HG03139 (cell line): ENCODE data around the gene B4GALT4.
"Not testable (repeated sequence)": the region's sequence is repeated elsewhere in the genome, so short reads cannot be mapped to it uniquely, and the experiment has no call there.

ENCODE experiments used
- ATAC-seq: cut with Tn5 transposase; IDR thresholded peaks from one replicate; pipeline ENCODE4 v1.9.1; 2021; ENCODE audit not compliant: unreplicated experiment

Gene B4GALT4, protein sequence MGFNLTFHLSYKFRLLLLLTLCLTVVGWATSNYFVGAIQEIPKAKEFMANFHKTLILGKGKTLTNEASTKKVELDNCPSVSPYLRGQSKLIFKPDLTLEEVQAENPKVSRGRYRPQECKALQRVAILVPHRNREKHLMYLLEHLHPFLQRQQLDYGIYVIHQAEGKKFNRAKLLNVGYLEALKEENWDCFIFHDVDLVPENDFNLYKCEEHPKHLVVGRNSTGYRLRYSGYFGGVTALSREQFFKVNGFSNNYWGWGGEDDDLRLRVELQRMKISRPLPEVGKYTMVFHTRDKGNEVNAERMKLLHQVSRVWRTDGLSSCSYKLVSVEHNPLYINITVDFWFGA

DNA sequence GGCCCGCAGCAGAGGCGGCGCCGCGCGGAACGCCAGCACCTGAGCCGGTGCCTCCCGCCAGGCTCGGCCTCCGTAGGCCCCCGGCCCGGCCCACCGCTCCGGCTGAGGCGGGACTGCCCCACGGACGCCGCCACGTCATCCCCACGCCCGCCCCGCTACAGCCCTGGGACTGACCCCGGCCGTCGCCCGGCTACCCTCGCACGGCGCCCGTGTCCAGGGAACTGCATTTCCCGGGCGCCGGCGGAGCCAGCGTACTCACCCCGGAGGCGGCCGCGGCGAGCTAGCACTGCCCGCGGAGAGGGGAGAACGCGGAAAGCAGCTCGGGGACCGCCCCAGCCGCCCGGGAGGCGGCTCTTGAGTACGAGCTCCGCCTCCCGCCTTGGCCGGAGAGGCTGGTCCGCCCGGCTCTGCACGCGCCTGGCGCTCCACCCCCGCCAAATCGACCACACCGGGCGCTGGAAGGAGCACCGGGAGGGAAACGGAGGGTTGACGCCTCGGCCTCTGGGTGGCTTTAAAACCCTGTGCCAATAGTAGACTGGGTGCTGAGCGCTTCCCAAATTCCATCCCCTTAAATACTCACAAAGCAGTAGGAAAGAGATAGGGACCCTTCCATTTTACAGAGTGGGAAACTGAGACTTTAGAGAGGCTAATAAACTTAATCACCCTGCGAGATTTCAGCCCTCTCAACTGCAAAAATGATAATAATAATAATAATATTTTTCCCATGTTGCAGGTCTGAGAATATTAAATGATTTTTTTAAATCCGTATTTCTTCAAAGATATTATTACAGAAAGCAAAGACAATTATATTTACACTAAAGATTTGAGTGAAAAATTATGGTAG is at the start of gene B4GALT4:
TSS of gene B4GALT4 (minus strand) at position 288 of the 844 bp plus-strand sequence. CDS start 10,779 bp downstream, outside the sequence.
- peak; percentile 90 for ATAC-seq

DNA sequence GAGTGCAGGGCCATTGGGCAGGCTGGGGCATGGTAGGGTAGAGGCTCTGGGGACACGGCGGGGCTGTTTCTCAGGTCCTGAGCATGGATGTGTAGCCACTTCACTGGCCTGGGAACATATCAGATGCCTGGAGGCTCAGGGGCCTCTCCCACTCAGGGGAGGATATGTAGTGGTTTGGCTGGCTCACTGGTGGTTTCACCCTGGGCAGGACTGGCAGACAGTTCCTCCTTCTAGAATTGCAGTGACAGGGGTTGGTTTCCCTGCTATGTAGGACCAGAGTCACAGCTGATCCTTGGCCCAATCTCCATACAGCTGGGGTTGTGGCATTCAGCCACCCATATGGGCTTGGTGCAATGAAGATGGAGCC is 48.7 kb upstream of the B4GALT4 start:
- no peak for ATAC-seq

DNA sequence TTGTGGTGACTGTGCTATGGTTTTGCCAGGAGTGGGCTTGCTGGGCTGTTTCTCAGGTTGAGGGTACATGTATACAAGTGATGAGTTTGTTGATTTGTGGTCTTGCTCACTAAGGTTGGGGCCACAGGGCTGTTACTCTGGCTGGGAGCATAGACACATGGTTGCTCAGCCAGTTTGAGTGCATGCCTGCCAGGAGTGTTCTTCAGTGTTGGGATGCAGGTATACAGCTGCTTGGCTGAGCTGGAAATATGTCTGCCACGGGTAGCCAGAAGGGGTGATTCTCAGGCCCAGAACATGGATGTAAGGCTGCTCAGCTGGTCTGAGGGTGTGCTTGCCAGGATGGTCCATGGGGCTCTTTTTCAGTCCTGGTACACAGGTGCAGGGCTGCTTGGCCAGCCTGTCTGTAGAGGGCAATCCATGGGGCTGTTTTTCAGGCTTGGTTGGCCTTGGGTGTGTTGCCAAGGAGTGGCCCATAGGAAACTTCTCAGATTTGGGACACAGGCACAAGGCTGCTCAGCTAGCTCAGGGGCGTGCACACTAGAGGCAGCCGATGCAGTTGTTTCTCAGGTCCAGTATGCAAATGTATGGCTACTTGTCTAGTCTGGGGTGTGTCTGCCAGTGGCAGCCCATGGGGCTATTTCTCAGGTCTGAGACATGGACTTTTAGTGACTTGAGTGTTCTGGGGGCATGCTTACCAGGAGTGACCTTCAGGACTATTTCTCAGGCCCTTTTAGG is 48.2 kb upstream of the B4GALT4 start:
- no peak for ATAC-seq

DNA sequence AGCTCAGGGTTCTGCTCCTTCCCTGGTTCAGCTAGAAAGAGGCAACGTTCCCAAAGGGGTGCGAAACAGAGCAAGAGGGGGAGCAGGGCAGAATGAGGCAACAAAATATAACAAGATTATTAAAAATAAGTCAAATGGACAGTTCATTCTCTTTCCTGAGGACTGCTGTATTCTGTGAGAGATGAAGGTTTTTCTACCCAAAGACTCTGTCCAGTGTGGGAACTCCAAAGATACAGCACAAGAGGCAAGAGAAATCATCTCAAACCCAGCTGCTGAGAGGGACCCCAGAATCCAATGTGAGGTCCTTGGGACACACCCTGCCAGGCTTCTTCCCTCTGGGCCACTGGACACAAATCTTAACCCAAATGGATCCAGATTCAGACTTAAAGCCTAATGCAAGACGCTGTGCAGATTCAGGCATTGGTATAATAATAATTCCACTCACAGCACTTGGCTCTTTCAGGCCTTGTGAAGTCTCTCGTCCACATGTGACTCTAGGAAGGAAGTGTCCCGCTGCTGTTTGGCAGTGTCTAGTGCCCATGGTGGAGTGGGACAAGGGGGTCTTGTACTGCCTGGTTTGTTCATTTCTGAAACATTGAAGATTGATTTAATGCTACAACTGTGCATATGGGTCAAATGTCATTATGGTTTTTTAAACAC is 39.0 kb upstream of the B4GALT4 start:
- no peak for ATAC-seq

DNA sequence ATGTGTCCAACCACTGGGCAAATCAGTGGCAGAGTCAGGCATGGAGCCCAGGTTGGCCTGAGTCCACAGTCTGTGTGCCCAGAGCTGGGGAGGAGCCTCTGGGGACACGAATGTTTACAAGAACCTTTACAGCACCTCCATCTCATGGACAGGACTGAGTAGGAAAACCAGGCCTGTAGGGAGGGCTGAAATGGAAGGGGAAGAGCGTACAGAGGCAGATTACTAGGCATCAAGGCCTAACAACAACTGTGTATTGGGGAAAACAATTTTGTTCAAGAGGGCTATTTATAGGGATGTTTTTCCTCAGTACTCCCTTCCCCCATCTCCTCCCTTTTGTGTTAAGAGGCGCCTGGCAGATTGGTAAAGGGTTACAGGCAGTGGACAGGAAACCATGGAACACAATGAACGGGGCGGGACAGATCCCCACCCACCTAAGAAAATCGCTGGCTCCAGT is 38.5 kb upstream of the B4GALT4 start:
- ATAC-seq = no peak

DNA sequence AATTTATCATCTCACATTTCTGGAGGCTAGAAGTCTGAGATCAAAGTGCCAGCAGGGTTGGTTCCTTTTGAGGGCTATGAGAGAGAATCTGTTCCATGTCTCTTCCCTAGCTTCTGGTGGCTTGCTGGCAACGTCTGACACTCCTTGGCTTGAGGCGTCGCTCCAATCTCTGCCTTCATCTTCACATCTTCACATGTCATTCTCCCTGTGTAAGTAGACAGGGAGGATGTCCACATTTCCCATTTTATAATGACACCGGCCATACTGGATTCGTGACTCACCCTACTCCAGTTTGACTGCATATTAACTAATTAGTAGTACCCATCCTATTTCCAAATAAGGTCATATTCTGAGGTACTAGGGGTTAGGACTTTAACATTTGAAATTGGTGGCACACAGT is 36.0 kb upstream of the B4GALT4 start:
- ATAC-seq = no peak

DNA sequence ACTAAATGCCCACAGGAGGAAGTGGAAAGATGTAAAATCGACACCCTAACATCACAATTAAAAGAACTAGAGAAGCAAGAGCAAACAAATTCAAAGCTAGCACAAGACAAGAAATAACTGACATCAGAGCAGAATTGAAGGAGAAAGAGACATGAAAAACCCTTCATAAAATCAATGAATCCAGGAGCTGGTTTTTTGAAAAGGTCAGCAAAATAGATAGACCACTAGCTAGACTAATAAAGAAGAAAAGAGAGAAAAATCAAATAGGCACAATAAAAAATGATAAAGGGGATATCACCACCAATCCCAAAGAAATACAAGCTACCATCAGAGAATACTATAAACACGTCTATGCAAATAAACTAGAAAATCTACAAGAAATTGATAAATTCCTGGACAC is 29.5 kb upstream of the B4GALT4 start:
- not testable (repeated sequence) for ATAC-seq

DNA sequence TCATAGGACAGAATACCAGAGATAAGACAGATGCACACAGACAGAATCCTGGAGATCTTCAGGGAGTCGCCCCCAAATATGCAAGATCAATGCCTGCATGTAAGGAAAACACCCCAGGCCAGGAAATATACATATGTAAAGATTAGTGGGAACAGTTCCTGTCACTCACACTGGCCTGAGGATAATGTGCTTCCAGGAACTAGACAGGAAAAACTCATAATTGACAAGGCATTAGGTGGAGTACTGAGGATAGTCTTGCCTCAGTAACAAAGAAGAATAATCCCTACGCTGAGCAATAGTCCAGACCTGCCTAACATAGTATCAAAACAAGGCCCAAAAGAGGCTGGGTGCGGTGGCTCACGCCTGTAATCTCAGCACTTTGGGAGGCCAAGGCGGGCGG is 20.4 kb upstream of the B4GALT4 start:
- no peak for ATAC-seq

DNA sequence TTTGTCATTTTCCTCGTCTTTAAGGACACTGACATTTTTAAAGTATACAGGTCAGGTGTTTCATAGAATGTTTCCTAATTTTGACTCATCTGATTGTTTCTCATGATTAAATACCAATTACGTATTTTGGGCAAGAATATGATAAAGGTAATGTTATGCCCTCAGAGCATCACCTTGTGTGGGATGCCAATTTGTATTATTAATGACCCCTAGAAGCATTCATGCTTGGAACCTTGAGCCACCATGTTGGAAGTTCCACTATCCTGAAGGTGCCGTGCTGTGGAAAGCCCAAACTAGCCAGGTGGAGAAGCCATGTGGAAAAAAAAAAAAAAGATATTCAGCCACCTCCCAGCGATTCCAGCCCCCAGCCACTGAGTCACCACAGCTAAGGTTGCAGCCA is 19.1 kb upstream of the B4GALT4 start:
- no peak for ATAC-seq

DNA sequence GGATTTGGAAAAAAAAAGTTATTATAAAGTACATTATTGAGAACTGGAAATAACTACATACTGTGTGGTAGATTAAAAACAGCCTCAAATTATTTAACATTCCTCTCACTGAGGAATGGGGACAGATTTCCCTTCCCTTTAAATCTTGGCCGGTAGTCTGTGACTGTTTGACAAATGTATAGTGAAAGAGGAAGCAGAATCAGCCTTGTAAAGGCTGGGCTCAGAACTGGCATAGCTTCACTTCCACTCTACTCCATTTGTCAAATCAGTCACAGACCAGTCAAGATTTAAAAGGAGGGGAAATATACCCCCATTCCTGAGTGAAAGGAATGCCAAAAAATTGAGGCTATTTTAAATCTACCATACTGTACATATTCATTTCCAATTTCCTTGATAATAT is 18.2 kb upstream of the B4GALT4 start:
- peak; percentile 94 for ATAC-seq

DNA sequence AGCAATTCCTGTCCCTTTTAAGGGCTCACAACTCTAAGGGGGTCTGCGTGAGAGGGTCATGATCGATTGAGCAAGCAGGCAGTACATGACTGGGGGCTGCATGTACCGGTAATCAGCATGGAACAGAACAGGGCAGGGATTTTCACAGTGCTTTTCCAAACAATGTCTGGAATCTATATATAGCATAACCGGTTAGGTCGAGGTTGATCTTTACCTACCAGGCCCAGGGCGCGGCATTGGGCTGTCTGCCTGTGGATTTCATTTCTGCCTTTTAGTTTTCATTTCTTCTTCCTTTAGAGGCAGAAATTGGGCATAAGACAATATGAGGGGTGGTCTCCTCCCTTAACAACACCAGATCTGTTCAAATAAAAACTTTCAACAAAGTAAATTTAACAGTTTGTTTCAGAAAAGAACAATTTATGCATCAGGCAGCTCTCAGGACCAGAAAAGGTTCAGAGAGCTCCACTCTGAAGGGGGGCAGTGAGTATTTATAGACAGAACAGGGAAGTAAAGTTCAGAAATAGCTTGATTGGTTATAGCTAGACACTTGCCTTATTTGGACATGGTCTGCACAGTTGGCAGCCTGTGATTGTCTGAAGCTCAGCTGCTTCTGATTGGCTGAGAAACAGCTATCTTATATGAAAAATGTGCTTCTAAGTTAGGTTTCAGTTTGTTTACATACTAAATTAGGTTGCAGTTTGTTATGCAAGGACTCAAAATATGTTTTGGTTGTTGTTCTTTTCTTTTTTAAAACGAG is 17.2 kb upstream of the B4GALT4 start:
- peak; percentile 63 for ATAC-seq

DNA sequence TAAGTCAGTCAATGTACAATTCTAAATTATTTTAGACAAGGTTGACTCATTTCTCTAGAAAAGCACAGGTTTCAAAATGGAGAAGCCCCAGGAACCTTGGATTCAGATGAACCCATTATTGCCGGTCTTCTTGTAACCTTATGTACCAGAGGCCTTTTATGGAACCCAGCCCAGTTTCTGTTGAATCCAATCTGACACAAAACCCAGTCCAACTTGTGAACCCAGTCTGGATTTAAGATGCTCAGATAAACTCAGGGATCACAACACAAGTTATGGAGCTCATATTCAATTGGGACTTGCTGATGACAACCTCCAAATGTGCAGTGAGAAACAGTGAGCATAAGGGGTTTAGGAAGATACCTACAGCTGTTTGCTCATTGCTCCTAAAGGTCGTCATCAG is 16.4 kb upstream of the B4GALT4 start:
- no peak for ATAC-seq

DNA sequence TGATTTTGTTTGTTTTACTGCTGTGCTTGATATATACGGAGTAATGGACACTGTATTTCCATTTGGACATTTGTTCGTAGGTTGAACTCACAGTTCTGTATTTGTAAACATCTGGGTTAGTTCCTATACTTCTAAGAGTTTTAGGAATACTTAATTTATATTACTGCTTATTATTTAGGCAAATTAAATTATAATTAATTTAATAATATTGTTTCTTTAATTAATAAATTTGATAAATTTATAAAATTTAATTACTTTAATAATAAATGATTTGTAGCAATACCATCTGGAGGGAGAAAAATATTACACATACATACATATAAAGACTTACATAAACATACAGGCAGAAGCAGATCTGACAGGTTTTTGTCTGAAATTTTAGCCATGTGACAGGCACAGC is 14.5 kb upstream of the B4GALT4 start:
- ATAC-seq = no peak

DNA sequence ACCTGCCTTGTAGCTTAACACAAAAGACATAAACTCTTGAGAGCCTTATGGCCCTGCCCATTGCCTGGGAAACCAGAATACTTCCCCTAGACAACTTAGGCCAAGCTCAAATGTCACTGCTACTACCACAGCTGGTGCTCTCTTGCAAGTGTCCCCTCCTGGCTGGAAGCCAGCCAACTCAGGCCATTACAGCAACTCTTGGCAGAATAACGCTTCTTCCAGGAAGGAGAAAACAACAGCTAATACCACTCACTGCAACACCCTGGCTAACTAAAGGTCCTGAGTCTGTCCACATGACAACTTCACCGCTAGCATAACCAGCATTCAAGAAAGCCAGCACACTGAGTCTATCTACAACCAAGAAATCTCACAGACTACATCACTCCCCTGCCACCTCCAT is 5.1 kb upstream of the B4GALT4 start:
- no peak for ATAC-seq

DNA sequence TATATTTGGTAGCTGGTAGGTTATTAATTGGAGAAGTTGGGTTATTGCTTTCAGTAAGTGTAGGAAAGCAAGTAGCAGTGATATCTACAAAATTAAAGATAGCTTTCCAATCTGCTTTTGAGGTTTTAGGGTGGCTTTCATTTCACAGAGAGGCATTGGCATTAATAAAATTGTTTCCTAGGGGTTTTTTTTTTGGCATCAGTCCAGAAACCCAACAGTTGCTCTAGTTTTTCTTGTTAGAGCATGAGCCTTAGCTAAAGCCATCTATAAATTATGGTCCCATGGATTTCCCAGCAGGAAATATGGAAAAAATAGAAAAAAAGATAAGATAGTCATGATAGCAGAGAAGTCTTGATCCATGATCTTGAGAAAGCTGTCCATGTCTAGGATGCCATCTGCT is 3.0 kb upstream of the B4GALT4 start:
- ATAC-seq = no peak

DNA sequence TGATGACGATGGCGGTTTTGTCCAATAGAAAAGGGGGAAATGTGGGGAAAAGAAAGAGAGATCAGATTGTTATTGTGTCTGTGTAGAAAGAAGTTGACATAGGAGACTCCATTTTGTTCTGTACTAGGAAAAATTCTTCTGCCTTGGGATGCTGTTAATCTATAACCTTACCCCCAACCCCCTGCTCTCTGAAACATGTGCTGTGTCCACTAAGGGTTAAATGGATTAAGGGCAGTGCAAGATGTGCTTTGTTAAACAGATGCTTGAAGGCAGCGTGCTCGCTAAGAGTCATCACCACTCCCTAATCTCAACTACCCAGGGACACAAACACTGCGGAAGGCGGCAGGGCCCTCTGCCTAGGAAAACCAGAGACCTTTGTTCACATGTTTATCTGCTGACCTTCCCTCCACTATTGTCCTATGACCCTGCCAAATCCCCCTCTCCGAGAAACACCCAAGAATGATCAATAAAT is 2.4 kb upstream of the B4GALT4 start:
- not testable (repeated sequence) for ATAC-seq

DNA sequence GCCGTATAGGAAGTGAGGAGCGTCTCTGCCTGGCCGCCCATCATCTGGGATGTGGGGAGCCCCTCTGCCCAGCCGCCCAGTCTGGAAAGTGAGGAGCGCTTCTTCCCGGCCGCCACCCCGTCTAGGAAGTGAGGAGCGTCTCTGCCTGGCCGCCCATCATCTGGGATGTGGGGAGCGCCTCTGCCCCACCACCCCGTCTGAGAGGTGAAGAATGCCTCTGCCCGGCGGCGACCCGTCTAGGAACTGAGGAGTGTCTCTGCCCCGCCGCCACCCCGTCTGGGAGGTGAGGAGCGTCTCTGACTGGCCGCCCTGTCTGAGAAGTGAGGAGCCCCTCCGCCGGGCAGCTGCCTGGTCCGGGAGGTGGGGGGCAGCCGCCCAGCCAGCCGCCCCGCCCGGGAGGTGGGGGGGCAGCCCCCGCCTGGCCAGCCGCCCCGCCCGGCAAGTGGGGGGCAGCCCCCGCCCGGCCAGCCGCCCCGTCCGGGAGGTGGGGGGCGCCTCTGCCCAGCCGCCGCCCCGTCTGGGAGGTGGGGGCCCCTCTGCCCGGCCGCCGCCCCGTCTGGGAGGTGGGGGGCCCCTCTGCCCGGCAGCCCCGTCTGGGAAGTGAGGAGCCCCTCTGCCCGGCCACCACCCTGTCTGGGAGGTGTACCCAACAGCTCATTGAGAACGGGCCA is 1.8 kb upstream of the B4GALT4 start:
- not testable (repeated sequence) for ATAC-seq

DNA sequence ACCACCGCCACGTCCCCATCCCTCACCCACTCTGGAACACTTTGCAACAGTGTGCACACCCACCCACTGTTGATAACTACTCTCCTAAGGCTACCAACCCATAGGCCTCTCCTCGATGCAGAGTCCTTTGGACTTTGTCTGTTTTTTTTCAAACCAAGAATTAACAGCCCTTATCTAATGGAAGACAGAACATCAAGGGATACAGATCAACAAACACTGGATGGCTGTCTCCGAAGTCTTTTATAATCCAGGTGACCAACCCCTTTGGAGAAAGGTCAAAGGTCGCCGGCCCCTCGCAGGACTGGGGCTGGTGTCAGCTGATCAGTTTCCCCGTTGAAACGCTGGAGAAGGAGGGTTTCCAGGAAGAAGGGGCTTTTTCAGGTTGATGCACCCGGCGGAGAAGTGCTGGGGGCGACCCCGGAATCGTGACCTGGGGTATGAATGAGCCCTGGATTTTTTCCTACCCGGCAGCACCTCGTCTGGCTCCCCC is 532 bp downstream of the B4GALT4 start:
- ATAC-seq = peak; percentile 10

DNA sequence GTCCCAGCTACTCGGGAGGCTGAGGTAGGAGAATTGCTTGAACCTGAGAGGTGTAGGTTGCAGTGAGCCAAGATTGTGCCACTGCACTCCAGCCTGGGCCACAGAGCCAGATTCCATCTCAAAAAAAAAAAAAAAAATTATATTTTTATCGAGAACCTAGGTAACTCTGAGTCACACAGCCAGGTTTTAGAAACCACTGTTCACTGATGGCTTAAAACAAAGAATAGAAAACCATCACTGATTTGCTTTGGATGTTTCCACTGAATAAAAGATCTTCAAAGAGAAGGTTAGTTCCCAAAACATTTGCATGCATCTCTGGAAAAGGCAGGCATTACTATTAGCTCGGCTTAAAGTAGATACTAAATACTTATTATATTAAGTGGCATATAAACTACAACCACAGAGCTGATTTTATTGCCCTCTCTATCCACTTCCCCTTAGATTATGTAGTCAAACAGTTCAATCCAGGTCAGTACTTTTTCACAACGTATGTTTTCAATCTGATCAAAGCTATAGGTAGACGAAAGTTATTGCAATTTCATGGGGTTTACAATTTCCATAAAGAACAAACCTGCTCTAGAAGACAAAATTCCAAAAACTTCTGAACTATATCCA is 1.4 kb downstream of the B4GALT4 start:
- ATAC-seq = no peak
